ENCODE results near the gene AMOTL2. TPM values are rescaled to one million over a fixed set of nuclear protein-coding genes. Genes with fewer than 3 reads are reported as not detected.

AMOTL2 gene
- total and polyA plus RNA-seq, 2 donors (not counting 1 experiment from before 2014, with no cell fraction given) = not detected

- no peak overlapping the region for H3K4me2 ChIP-seq (replicated peaks; ENCODE audit: low read depth, low read length, poor library complexity, severe bottlenecking)
- ATAC-seq (ENCODE audit: low read depth) (no peak), DNase-seq (no peak)
- H2AFZ ChIP-seq (ENCODE audit: insufficient read depth, low read depth, low read length, poor library complexity, severe bottlenecking) = no peak overlapping the region
- no peaks in the 10 kb centered on the region for H3K79me2 ChIP-seq (ENCODE audit: control insufficient read depth, insufficient read depth, low read length)
- H3K27ac Mint-ChIP-seq = no peak overlapping the region
- no peak overlapping the region for H3K27ac ChIP-seq (ENCODE audit: low read length in 2 of 2)
- no peak overlapping the region for H3K4me3 Mint-ChIP-seq
- H3K9me3 Mint-ChIP-seq (ENCODE audit: insufficient read depth) = no peaks in the 10 kb centered on the region
- H3K9me3 ChIP-seq (ENCODE audit: control extremely low read depth in 1 of 3, control insufficient read depth in 2 of 3, insufficient read depth in 1 of 3, low read length in 2 of 3) = peaks cover 0 to 6% (median 0%) of the 10 kb centered on the region in 3 donors
- H4K20me1 ChIP-seq (ENCODE audit: control insufficient read depth, insufficient read depth, low read length, poor library complexity, severe bottlenecking) = no peaks in the 10 kb centered on the region
- ChIA-PET CTCF (no interaction called here), POLR2A (no interaction called here)
- H3K27me3 Mint-ChIP-seq = peaks cover 47% of the 10 kb centered on the region
- WGBS (ENCODE audit: insufficient coverage) = no CpG with 5 or more reads among the region's 1 CpG
- H3K36me3 ChIP-seq (replicated peaks in 1 of 2; ENCODE audit: control extremely low read depth in 1 of 2, control insufficient read depth in 1 of 2, extremely low read depth in 1 of 2, insufficient read depth in 2 of 2, low read length in 1 of 2) = no peaks in the 10 kb centered on the region
- no peak for TF ChIP-seq EZH2 (IDR thresholded peaks at IDR 0.05; ENCODE audit: borderline replicate concordance, insufficient read depth, low read depth, low read length, poor library complexity, severe bottlenecking)
- TF ChIP-seq, protein P1, sequence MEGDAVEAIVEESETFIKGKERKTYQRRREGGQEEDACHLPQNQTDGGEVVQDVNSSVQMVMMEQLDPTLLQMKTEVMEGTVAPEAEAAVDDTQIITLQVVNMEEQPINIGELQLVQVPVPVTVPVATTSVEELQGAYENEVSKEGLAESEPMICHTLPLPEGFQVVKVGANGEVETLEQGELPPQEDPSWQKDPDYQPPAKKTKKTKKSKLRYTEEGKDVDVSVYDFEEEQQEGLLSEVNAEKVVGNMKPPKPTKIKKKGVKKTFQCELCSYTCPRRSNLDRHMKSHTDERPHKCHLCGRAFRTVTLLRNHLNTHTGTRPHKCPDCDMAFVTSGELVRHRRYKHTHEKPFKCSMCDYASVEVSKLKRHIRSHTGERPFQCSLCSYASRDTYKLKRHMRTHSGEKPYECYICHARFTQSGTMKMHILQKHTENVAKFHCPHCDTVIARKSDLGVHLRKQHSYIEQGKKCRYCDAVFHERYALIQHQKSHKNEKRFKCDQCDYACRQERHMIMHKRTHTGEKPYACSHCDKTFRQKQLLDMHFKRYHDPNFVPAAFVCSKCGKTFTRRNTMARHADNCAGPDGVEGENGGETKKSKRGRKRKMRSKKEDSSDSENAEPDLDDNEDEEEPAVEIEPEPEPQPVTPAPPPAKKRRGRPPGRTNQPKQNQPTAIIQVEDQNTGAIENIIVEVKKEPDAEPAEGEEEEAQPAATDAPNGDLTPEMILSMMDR (IDR thresholded peaks at IDR 0.05) = no peak
- intact Hi-C loops (cut with micrococcal nuclease) = no loop called here
- H3K4me3 ChIP-seq (ENCODE audit: control extremely low read depth in 1 of 5, extremely low read depth in 1 of 5, insufficient read depth in 1 of 5, low read depth in 2 of 5, low read length in 4 of 5) = no peak overlapping the region
- H3K4me1 Mint-ChIP-seq = no peaks in the 10 kb centered on the region
- H3K27me3 ChIP-seq (replicated peaks in 1 of 4; ENCODE audit: control extremely low read depth in 1 of 4, control insufficient read depth in 3 of 4, insufficient read depth in 4 of 4, low read length in 3 of 4) = peaks cover 0 to 12% (median 2%) of the 10 kb centered on the region in 4 experiments
- no peaks in the 10 kb centered on the region for H3K4me1 ChIP-seq (ENCODE audit: control insufficient read depth in 2 of 2, insufficient read depth in 2 of 2, low read length in 2 of 2)
- no peak overlapping the region for H3K9ac ChIP-seq (ENCODE audit: low read length)
These were observed 14.0 kb upstream of the AMOTL2 start for GRCh38 chr3:134388292-134388691.

GRCh38 chr3:134387293-134387692 is 13.0 kb upstream of the AMOTL2 start:
- Histone ChIP-seq H3K4me3 (ENCODE audit: control extremely low read depth in 1 of 5, extremely low read depth in 1 of 5, insufficient read depth in 1 of 5, low read depth in 2 of 5, low read length in 4 of 5) (no peak overlapping the region), H2AFZ (ENCODE audit: insufficient read depth, low read depth, low read length, poor library complexity, severe bottlenecking) (no peak overlapping the region), H3K9ac (ENCODE audit: low read length) (no peak overlapping the region), H4K20me1 (ENCODE audit: control insufficient read depth, insufficient read depth, low read length, poor library complexity, severe bottlenecking) (no peaks in the 10 kb centered on the region), H3K79me2 (ENCODE audit: control insufficient read depth, insufficient read depth, low read length) (no peaks in the 10 kb centered on the region), H3K4me1 (ENCODE audit: control insufficient read depth in 2 of 2, insufficient read depth in 2 of 2, low read length in 2 of 2) (no peaks in the 10 kb centered on the region), H3K27me3 (replicated peaks in 1 of 4; ENCODE audit: control extremely low read depth in 1 of 4, control insufficient read depth in 3 of 4, insufficient read depth in 4 of 4, low read length in 3 of 4) (peaks cover 0 to 5% (median 2%) of the 10 kb centered on the region in 4 experiments), H3K36me3 (replicated peaks in 1 of 2; ENCODE audit: control extremely low read depth in 1 of 2, control insufficient read depth in 1 of 2, extremely low read depth in 1 of 2, insufficient read depth in 2 of 2, low read length in 1 of 2) (no peaks in the 10 kb centered on the region), H3K27ac (ENCODE audit: low read length in 2 of 2) (no peak overlapping the region), H3K4me2 (replicated peaks; ENCODE audit: low read depth, low read length, poor library complexity, severe bottlenecking) (no peak overlapping the region), H3K9me3 (ENCODE audit: control extremely low read depth in 1 of 3, control insufficient read depth in 2 of 3, insufficient read depth in 1 of 3, low read length in 2 of 3) (peaks cover 0 to 6% (median 0%) of the 10 kb centered on the region in 3 donors)
- ChIA-PET CTCF (no interaction called here), POLR2A (no interaction called here)
- H3K4me3 Mint-ChIP-seq = no peak overlapping the region
- DNase-seq = no peak
- H3K4me1 Mint-ChIP-seq = no peaks in the 10 kb centered on the region
- TF ChIP-seq, protein P1 (IDR thresholded peaks at IDR 0.05) = no peak
- 100% methylated on average over 2 of the region's 3 CpGs for WGBS (ENCODE audit: insufficient coverage)
- H3K27me3 Mint-ChIP-seq = peaks cover 49% of the 10 kb centered on the region
- H3K27ac Mint-ChIP-seq = no peak overlapping the region
- intact Hi-C loops (cut with micrococcal nuclease) = no loop called here
- H3K9me3 Mint-ChIP-seq (ENCODE audit: insufficient read depth) = no peaks in the 10 kb centered on the region
- ATAC-seq (ENCODE audit: low read depth) = no peak
